ENCODE measurements around the gene SLC6A6.

The SLC6A6 gene

GRCh38 chr3:14519406-14519805, 117.0 kb downstream of the SLC6A6 start:
- no peaks in the 10 kb centered on the region for H3F3A ChIP-seq (ENCODE audit: insufficient read depth)
- no peak overlapping the region for H3K27ac ChIP-seq (ENCODE audit: low read depth, low read length)
- no peaks in the 10 kb centered on the region for H3K27me3 ChIP-seq (ENCODE audit: low read length)

GRCh38 chr3:14520149-14520548, 117.7 kb downstream of the SLC6A6 start:
- H3K9ac ChIP-seq (ENCODE audit: low read length): no peak overlapping the region
- H2AFZ ChIP-seq (ENCODE audit: low read depth, low read length, severe bottlenecking): no peak overlapping the region
- no peaks in the 10 kb centered on the region for H3F3A ChIP-seq (ENCODE audit: insufficient read depth)
- H3K9me2 ChIP-seq (replicated peaks; ENCODE audit: insufficient read depth, low read length): no peaks in the 10 kb centered on the region
- no peak overlapping the region for H3K4me2 ChIP-seq (ENCODE audit: low read depth, low read length, poor library complexity, severe bottlenecking)
- no peak overlapping the region for H3K4me3 ChIP-seq (ENCODE audit: insufficient read depth, low read length, poor library complexity, severe bottlenecking)
- no peaks in the 10 kb centered on the region for H3K79me2 ChIP-seq (ENCODE audit: insufficient read depth, low read length)
- no peaks in the 10 kb centered on the region for H3K27me3 ChIP-seq (ENCODE audit: low read length)
- H3K36me3 ChIP-seq (ENCODE audit: low read length): no peaks in the 10 kb centered on the region
- TF ChIP-seq CTCF (IDR thresholded peaks at IDR 0.05; ENCODE audit: insufficient read depth, low read length, poor library complexity, severe bottlenecking) (no peak), EZH2phosphoT487 (conservative IDR thresholded peaks at IDR 0.05; ENCODE audit: low read length) (no peak)
- H3K9me3 ChIP-seq (ENCODE audit: insufficient read depth, low read length): no peaks in the 10 kb centered on the region
- no peak overlapping the region for H3K27ac ChIP-seq (ENCODE audit: low read depth, low read length)
- no peaks in the 10 kb centered on the region for H4K20me1 ChIP-seq (ENCODE audit: low read depth, low read length)

More at GRCh38 chr3:14519406-14519805, 117.0 kb downstream of the SLC6A6 start:
- H3K79me2 ChIP-seq (ENCODE audit: insufficient read depth, low read length): no peaks in the 10 kb centered on the region
- TF ChIP-seq EZH2phosphoT487 (conservative IDR thresholded peaks at IDR 0.05; ENCODE audit: low read length): no peak
- no peak overlapping the region for H3K4me3 ChIP-seq (ENCODE audit: insufficient read depth, low read length, poor library complexity, severe bottlenecking)
- no peaks in the 10 kb centered on the region for H3K36me3 ChIP-seq (ENCODE audit: low read length)
- H4K20me1 ChIP-seq (ENCODE audit: low read depth, low read length): no peaks in the 10 kb centered on the region
- H3K9me3 ChIP-seq (ENCODE audit: insufficient read depth, low read length): no peaks in the 10 kb centered on the region
- no peaks in the 10 kb centered on the region for H3K9me2 ChIP-seq (replicated peaks; ENCODE audit: insufficient read depth, low read length)
- no peak overlapping the region for H3K9ac ChIP-seq (ENCODE audit: low read length)
- no peak overlapping the region for H2AFZ ChIP-seq (ENCODE audit: low read depth, low read length, severe bottlenecking)
- no peak overlapping the region for H3K4me2 ChIP-seq (ENCODE audit: low read depth, low read length, poor library complexity, severe bottlenecking)

- Histone ChIP-seq H3K79me2 (ENCODE audit: insufficient read depth, low read length) (no peaks in the 10 kb centered on the region), H3F3A (ENCODE audit: insufficient read depth) (no peaks in the 10 kb centered on the region), H3K9ac (ENCODE audit: low read length) (no peak overlapping the region), H3K36me3 (ENCODE audit: low read length) (no peaks in the 10 kb centered on the region), H3K4me2 (ENCODE audit: low read depth, low read length, poor library complexity, severe bottlenecking) (no peak overlapping the region), H3K9me3 (ENCODE audit: insufficient read depth, low read length) (no peaks in the 10 kb centered on the region), H3K27ac (ENCODE audit: low read depth, low read length) (no peak overlapping the region), H2AFZ (ENCODE audit: low read depth, low read length, severe bottlenecking) (no peak overlapping the region), H3K9me2 (replicated peaks; ENCODE audit: insufficient read depth, low read length) (no peaks in the 10 kb centered on the region), H4K20me1 (ENCODE audit: low read depth, low read length) (no peaks in the 10 kb centered on the region), H3K4me3 (ENCODE audit: insufficient read depth, low read length, poor library complexity, severe bottlenecking) (no peak overlapping the region), H3K27me3 (ENCODE audit: low read length) (no peaks in the 10 kb centered on the region)
- no peak for TF ChIP-seq EZH2phosphoT487 (conservative IDR thresholded peaks at IDR 0.05; ENCODE audit: low read length)
- no peak for TF ChIP-seq CTCF (IDR thresholded peaks at IDR 0.05; ENCODE audit: insufficient read depth, low read length, poor library complexity, severe bottlenecking)
Measured at GRCh38 chr3:14520967-14521366, 118.6 kb downstream of the SLC6A6 start.

- no peaks in the 10 kb centered on the region for H3K27me3 ChIP-seq (ENCODE audit: low read length)
- no peak overlapping the region for H2AFZ ChIP-seq (ENCODE audit: low read depth, low read length, severe bottlenecking)
Measured at GRCh38 chr3:14521611-14522010, 119.2 kb downstream of the SLC6A6 start.

More at GRCh38 chr3:14521611-14522010, 119.2 kb downstream of the SLC6A6 start:
- no peaks in the 10 kb centered on the region for H3K9me2 ChIP-seq (replicated peaks; ENCODE audit: insufficient read depth, low read length)
- H4K20me1 ChIP-seq (ENCODE audit: low read depth, low read length): no peaks in the 10 kb centered on the region
- H3K79me2 ChIP-seq (ENCODE audit: insufficient read depth, low read length): no peaks in the 10 kb centered on the region
- no peak overlapping the region for H3K9ac ChIP-seq (ENCODE audit: low read length)
- no peak overlapping the region for H3K4me3 ChIP-seq (ENCODE audit: insufficient read depth, low read length, poor library complexity, severe bottlenecking)
- no peak for TF ChIP-seq EZH2phosphoT487 (conservative IDR thresholded peaks at IDR 0.05; ENCODE audit: low read length)
- no peak for TF ChIP-seq CTCF (IDR thresholded peaks at IDR 0.05; ENCODE audit: insufficient read depth, low read length, poor library complexity, severe bottlenecking)
- H3F3A ChIP-seq (ENCODE audit: insufficient read depth): no peaks in the 10 kb centered on the region
- no peak overlapping the region for H3K4me2 ChIP-seq (ENCODE audit: low read depth, low read length, poor library complexity, severe bottlenecking)
- H3K36me3 ChIP-seq (ENCODE audit: low read length): no peaks in the 10 kb centered on the region
- no peaks in the 10 kb centered on the region for H3K9me3 ChIP-seq (ENCODE audit: insufficient read depth, low read length)
- H3K27ac ChIP-seq (ENCODE audit: low read depth, low read length): no peak overlapping the region

Data from SU-DHL-6 (cell line).